ENCODE measurements around the gene LTBP1. TPM values are rescaled to one million over a fixed set of nuclear protein-coding genes. Genes with fewer than 3 reads are reported as not detected.

LTBP1 gene
- total RNA-seq, 1 donor from 2014 or later: 48.4 TPM

DNA sequence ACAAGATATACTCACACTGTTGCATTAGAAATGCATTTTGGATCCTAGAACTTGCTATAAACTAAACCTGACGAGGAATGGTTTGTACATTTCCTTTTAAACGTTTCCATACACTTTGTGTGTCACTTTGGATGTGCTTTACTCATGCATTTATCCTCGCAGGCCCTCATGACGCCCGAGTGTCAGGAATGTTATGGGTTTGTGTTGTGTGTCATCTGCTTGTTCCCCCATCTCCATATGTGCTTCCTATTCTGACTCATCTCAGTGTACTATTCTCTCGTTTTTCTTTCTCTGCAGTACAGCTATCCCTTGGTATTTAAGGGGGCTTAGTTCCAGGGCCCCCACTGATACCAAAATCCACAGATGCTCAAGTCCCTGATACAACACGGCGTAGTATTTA lies 408.2 kb downstream of the LTBP1 start:
- no peaks in the 10 kb centered on the region for H3K4me1 ChIP-seq
- no peak overlapping the region for H3K4me3 ChIP-seq
- intact Hi-C loops (cut with DNase I): no loop called here
- no peak overlapping the region for H3K27ac ChIP-seq
- peaks cover 0 to 9% of the 10 kb centered on the region in 2 donors for H3K36me3 ChIP-seq
- no peaks in the 10 kb centered on the region for H3K9me3 ChIP-seq
- no peaks in the 10 kb centered on the region for H3K27me3 ChIP-seq
- no peak for DNase-seq (ENCODE audit: extremely low spot score in 2 of 2)
- TF ChIP-seq POLR2A (IDR thresholded peaks at IDR 0.05) (no peak), POLR2AphosphoS5 (IDR thresholded peaks at IDR 0.05; ENCODE audit: insufficient read depth in 1 of 2, low read depth in 1 of 2) (no peak)
- TF ChIP-seq, protein P1, sequence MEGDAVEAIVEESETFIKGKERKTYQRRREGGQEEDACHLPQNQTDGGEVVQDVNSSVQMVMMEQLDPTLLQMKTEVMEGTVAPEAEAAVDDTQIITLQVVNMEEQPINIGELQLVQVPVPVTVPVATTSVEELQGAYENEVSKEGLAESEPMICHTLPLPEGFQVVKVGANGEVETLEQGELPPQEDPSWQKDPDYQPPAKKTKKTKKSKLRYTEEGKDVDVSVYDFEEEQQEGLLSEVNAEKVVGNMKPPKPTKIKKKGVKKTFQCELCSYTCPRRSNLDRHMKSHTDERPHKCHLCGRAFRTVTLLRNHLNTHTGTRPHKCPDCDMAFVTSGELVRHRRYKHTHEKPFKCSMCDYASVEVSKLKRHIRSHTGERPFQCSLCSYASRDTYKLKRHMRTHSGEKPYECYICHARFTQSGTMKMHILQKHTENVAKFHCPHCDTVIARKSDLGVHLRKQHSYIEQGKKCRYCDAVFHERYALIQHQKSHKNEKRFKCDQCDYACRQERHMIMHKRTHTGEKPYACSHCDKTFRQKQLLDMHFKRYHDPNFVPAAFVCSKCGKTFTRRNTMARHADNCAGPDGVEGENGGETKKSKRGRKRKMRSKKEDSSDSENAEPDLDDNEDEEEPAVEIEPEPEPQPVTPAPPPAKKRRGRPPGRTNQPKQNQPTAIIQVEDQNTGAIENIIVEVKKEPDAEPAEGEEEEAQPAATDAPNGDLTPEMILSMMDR (IDR thresholded peaks at IDR 0.05): no peak

DNA sequence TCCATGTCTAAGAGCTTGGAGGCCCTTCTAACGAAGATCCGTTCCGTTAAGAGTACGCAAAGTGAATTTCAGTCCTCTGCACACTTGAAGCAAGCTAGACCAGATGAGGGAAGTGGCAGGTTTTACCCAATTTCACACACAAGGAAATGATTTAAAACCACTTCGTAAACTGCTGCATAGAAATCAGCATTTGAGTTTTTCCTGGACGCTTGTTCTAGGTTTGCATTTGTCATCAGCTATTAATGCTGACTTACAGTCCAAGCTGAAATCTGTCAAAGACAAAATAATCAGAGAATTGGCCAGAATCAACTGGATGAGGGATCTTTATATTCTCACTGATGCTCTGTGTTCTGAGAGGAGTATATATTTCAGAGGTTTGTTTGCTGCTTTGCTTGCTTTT lies 412.1 kb downstream of the LTBP1 start:
- no peaks in the 10 kb centered on the region for H3K4me1 ChIP-seq
- intact Hi-C loops (cut with DNase I): no loop called here
- no peaks in the 10 kb centered on the region for H3K9me3 ChIP-seq
- no peak overlapping the region for H3K27ac ChIP-seq
- no peak overlapping the region for H3K4me3 ChIP-seq
- no peaks in the 10 kb centered on the region for H3K36me3 ChIP-seq
- no peak for DNase-seq (ENCODE audit: extremely low spot score in 2 of 2)
- H3K27me3 ChIP-seq: no peaks in the 10 kb centered on the region
- TF ChIP-seq POLR2AphosphoS5 (IDR thresholded peaks at IDR 0.05; ENCODE audit: insufficient read depth in 1 of 2, low read depth in 1 of 2): no peak
- TF ChIP-seq POLR2A (IDR thresholded peaks at IDR 0.05): no peak
- TF ChIP-seq, protein P1 (IDR thresholded peaks at IDR 0.05): no peak

DNA sequence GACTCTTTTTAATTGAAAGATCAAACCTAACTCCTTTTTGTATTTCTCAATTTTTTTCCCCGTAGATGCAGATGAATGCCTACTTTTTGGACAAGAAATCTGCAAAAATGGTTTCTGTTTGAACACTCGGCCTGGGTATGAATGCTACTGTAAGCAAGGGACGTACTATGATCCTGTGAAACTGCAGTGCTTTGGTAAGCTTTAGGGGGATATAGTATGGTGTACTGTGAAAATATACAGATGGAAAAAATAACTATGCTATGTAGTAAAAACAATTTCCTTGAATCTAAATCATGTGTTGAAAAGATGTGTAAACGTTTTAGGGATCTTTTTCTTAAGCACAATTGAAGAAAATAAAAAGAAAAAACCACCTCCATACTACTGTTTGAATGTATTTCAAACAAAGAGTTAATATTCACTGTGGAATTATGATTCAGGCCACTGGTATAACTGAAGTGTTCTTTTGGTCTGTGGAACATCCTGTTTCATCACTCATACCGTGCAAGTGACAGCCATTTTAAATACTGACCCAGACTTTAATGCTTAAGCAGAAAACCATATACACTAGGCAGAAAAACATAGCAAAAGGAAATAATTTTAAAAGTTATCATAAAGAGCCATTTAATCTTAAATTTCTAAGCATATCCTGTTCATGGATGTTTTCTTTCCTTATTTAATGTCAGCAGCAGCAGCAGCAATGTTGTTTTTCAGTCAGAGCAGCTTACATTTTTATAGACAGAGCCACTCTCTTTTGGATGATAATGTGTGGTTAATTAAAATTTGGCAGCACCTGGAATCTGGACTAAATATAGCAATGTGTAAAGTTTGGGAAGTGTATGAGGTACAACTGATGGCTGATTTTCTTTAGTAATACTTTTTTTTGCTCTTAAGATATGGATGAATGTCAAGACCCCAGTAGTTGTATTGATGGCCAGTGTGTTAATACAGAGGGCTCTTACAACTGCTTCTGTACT lies 416.9 kb downstream of the LTBP1 start:
- intact Hi-C loops (cut with DNase I): no loop called here
- no peak overlapping the region for H3K27ac ChIP-seq

DNA sequence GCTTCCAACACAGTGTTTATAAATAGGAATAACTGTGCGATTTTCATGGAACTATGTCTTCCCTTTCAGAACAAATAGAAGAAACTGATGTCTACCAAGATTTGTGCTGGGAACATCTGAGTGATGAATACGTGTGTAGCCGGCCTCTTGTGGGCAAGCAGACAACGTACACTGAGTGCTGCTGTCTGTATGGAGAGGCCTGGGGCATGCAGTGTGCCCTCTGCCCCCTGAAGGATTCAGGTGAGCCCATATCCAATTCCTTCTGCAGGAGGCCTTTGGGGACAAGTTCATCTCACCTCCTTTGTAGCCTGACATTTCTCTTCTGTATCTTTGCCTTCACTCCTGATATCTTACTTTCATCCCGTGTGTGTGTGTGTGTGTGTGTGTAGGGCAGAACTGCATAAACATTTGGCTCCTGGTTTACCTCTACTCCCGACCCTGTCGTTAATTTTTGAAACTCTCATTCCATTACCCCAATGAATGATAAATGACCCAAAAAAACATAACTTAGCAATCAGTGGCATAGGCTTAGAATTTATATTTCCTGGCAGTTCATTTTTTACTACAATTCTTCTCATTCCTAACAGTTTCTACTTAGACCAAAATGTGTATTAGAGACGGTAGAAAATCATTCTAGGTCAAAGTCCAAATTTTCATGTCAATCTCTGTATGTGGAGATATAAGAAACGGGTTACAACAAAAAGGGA lies 418.7 kb downstream of the LTBP1 start:
- H3K27ac ChIP-seq: no peak overlapping the region
- H3K9me3 ChIP-seq: no peaks in the 10 kb centered on the region
- no peaks in the 10 kb centered on the region for H3K27me3 ChIP-seq
- intact Hi-C loops (cut with DNase I): no loop called here
- TF ChIP-seq, protein P1 (IDR thresholded peaks at IDR 0.05): no peak
- TF ChIP-seq POLR2AphosphoS5 (IDR thresholded peaks at IDR 0.05; ENCODE audit: insufficient read depth in 1 of 2, low read depth in 1 of 2) (no peak), POLR2A (IDR thresholded peaks at IDR 0.05) (no peak)
- no peaks in the 10 kb centered on the region for H3K36me3 ChIP-seq
- no peak overlapping the region for H3K4me3 ChIP-seq
- no peak for DNase-seq (ENCODE audit: extremely low spot score in 2 of 2)
- no peaks in the 10 kb centered on the region for H3K4me1 ChIP-seq

More for the DNA sequence above, 416.9 kb downstream of the LTBP1 start:
- Histone ChIP-seq H3K27me3 (no peaks in the 10 kb centered on the region), H3K4me3 (no peak overlapping the region), H3K36me3 (no peaks in the 10 kb centered on the region), H3K9me3 (no peaks in the 10 kb centered on the region), H3K4me1 (no peaks in the 10 kb centered on the region)
- DNase-seq (ENCODE audit: extremely low spot score in 2 of 2): no peak
- no peak for TF ChIP-seq POLR2A (IDR thresholded peaks at IDR 0.05)
- TF ChIP-seq, protein P1 (IDR thresholded peaks at IDR 0.05): no peak

Measured in vagina (tissue), 2 donors.